H1 (cell line): ENCODE data around the gene GALNT6. TPM values are rescaled to one million over a fixed set of nuclear protein-coding genes. Genes with fewer than 3 reads are reported as not detected.

Experiments used
- CHD2 ChIP-seq: IDR thresholded peaks from 2 replicates; pipeline ENCODE4 v1.6.1; 2012; ENCODE audit warnings: low read length, improper control_type of control experiment
- CREB1 ChIP-seq: IDR thresholded peaks from 2 replicates; pipeline ENCODE4 v1.6.1; 2012; ENCODE audit warnings: inconsistent platforms
- EZH2 ChIP-seq: fragments of 200-600 bp; sonication (generic); IDR thresholded peaks from 2 replicates; pipeline ENCODE4 v1.7.1; 2012; ENCODE audit warnings: low read depth, mild to moderate bottlenecking, moderate library complexity, low read length, inconsistent platforms; ENCODE audit not compliant: severe bottlenecking
- NANOG ChIP-seq: IDR thresholded peaks from 2 replicates; pipeline ENCODE4 v1.6.1; 2011; ENCODE audit warnings: low read length, low read depth, mild to moderate bottlenecking, inconsistent platforms; ENCODE audit not compliant: insufficient read depth, poor library complexity, severe bottlenecking
- TAF7 ChIP-seq: optimal IDR thresholded peaks from 2 replicates; pipeline ENCODE3; 2011; ENCODE audit warnings: low read depth, mild to moderate bottlenecking, inconsistent platforms, low read length, moderate library complexity, borderline replicate concordance
- polyA plus RNA-seq, 7 experiments: library from polyadenylated mRNA; depleted of rRNA in 3 of 7; stranded (reverse) in 5 of 7; unstranded in 2 of 7; fragments of >200 nt in 5 of 7; fragments of 200-250 nt in 2 of 7; gene quantifications; 1 replicate in 5 of 7; 2 replicates in 1 of 7; 4 replicates in 1 of 7; pipeline versions ENCODE4 v1.2.1 to v1.2.3, GENCODE V29; 2011 to 2013; ENCODE audit warnings: missing spikeins in 2 of 7, mixed read lengths in 2 of 7
- total RNA-seq: library from RNA; stranded (reverse); fragmentation: NEBNext Ultra II Directional; extraction: Animal tissue kit (Norgen Biotek cat#: 25700); gene quantifications from 2 replicates; pipeline ENCODE4 v1.2.1, GENCODE V29; 2021
- TF ChIP-seq, protein P1 (sequence below): fragments of 300-600 bp; sonication (generic); IDR thresholded peaks from 2 replicates; pipeline ENCODE4 v1.7.1; 2012; ENCODE audit warnings: low read length, moderate library complexity, mild to moderate bottlenecking, inconsistent platforms; ENCODE audit not compliant: insufficient replicate concordance
- TF ChIP-seq, protein P2 (sequence below): IDR thresholded peaks from 2 replicates; pipeline ENCODE4 v1.6.1; 2011; ENCODE audit warnings: low read length, improper control_type of control experiment
- TF ChIP-seq, protein P3 (sequence below), 3 experiments: IDR thresholded peaks; 1 replicate in 2 of 3; 2 replicates in 1 of 3; pipeline versions ENCODE4 v1.5.1 to v1.6.1; 2011; ENCODE audit warnings: low read length in 3 of 3, mild to moderate bottlenecking in 3 of 3, inconsistent platforms in 2 of 3, low read depth in 1 of 3, moderate library complexity in 1 of 3; ENCODE audit not compliant: insufficient read depth in 1 of 3; ENCODE audit errors: control extremely low read depth in 1 of 3

Gene GALNT6
- total and polyA plus RNA-seq, 2 of the 8 experiments (the other 6 are each of a cell fraction or from before 2014, with no cell fraction given): 5.8 to 10.7 TPM

DNA sequence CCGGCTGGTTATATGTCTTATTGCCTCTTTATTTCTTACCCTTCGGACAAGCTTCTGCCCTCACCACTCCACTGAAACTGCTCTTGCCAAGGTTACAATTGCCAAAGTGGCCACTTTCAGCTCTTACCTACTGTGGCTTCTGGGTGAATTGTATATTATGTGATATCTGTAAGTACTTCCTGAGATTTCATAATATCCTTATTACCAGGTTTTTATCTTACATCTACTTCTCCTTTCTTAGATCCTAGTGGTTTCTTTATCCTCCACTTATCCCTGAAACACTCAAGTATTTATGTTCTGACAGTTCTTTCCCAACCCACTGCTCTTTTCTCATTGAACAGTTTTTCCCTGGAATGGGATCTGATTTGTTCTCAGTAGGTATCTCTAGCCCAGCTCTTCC is 55.3 kb downstream of the GALNT6 start (continued):
- TF ChIP-seq, protein P1, sequence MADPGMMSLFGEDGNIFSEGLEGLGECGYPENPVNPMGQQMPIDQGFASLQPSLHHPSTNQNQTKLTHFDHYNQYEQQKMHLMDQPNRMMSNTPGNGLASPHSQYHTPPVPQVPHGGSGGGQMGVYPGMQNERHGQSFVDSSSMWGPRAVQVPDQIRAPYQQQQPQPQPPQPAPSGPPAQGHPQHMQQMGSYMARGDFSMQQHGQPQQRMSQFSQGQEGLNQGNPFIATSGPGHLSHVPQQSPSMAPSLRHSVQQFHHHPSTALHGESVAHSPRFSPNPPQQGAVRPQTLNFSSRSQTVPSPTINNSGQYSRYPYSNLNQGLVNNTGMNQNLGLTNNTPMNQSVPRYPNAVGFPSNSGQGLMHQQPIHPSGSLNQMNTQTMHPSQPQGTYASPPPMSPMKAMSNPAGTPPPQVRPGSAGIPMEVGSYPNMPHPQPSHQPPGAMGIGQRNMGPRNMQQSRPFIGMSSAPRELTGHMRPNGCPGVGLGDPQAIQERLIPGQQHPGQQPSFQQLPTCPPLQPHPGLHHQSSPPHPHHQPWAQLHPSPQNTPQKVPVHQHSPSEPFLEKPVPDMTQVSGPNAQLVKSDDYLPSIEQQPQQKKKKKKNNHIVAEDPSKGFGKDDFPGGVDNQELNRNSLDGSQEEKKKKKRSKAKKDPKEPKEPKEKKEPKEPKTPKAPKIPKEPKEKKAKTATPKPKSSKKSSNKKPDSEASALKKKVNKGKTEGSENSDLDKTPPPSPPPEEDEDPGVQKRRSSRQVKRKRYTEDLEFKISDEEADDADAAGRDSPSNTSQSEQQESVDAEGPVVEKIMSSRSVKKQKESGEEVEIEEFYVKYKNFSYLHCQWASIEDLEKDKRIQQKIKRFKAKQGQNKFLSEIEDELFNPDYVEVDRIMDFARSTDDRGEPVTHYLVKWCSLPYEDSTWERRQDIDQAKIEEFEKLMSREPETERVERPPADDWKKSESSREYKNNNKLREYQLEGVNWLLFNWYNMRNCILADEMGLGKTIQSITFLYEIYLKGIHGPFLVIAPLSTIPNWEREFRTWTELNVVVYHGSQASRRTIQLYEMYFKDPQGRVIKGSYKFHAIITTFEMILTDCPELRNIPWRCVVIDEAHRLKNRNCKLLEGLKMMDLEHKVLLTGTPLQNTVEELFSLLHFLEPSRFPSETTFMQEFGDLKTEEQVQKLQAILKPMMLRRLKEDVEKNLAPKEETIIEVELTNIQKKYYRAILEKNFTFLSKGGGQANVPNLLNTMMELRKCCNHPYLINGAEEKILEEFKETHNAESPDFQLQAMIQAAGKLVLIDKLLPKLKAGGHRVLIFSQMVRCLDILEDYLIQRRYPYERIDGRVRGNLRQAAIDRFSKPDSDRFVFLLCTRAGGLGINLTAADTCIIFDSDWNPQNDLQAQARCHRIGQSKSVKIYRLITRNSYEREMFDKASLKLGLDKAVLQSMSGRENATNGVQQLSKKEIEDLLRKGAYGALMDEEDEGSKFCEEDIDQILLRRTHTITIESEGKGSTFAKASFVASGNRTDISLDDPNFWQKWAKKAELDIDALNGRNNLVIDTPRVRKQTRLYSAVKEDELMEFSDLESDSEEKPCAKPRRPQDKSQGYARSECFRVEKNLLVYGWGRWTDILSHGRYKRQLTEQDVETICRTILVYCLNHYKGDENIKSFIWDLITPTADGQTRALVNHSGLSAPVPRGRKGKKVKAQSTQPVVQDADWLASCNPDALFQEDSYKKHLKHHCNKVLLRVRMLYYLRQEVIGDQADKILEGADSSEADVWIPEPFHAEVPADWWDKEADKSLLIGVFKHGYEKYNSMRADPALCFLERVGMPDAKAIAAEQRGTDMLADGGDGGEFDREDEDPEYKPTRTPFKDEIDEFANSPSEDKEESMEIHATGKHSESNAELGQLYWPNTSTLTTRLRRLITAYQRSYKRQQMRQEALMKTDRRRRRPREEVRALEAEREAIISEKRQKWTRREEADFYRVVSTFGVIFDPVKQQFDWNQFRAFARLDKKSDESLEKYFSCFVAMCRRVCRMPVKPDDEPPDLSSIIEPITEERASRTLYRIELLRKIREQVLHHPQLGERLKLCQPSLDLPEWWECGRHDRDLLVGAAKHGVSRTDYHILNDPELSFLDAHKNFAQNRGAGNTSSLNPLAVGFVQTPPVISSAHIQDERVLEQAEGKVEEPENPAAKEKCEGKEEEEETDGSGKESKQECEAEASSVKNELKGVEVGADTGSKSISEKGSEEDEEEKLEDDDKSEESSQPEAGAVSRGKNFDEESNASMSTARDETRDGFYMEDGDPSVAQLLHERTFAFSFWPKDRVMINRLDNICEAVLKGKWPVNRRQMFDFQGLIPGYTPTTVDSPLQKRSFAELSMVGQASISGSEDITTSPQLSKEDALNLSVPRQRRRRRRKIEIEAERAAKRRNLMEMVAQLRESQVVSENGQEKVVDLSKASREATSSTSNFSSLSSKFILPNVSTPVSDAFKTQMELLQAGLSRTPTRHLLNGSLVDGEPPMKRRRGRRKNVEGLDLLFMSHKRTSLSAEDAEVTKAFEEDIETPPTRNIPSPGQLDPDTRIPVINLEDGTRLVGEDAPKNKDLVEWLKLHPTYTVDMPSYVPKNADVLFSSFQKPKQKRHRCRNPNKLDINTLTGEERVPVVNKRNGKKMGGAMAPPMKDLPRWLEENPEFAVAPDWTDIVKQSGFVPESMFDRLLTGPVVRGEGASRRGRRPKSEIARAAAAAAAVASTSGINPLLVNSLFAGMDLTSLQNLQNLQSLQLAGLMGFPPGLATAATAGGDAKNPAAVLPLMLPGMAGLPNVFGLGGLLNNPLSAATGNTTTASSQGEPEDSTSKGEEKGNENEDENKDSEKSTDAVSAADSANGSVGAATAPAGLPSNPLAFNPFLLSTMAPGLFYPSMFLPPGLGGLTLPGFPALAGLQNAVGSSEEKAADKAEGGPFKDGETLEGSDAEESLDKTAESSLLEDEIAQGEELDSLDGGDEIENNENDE: no peak
- TF ChIP-seq, protein P2, sequence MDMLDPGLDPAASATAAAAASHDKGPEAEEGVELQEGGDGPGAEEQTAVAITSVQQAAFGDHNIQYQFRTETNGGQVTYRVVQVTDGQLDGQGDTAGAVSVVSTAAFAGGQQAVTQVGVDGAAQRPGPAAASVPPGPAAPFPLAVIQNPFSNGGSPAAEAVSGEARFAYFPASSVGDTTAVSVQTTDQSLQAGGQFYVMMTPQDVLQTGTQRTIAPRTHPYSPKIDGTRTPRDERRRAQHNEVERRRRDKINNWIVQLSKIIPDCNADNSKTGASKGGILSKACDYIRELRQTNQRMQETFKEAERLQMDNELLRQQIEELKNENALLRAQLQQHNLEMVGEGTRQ: no peak
- TF ChIP-seq TAF7 (no peak), EZH2 (no peak), NANOG (no peak), CREB1 (no peak), CHD2 (no peak)
- TF ChIP-seq, protein P3, sequence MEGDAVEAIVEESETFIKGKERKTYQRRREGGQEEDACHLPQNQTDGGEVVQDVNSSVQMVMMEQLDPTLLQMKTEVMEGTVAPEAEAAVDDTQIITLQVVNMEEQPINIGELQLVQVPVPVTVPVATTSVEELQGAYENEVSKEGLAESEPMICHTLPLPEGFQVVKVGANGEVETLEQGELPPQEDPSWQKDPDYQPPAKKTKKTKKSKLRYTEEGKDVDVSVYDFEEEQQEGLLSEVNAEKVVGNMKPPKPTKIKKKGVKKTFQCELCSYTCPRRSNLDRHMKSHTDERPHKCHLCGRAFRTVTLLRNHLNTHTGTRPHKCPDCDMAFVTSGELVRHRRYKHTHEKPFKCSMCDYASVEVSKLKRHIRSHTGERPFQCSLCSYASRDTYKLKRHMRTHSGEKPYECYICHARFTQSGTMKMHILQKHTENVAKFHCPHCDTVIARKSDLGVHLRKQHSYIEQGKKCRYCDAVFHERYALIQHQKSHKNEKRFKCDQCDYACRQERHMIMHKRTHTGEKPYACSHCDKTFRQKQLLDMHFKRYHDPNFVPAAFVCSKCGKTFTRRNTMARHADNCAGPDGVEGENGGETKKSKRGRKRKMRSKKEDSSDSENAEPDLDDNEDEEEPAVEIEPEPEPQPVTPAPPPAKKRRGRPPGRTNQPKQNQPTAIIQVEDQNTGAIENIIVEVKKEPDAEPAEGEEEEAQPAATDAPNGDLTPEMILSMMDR (IDR thresholded peaks at IDR 0.05; ENCODE audit: control extremely low read depth in 1 of 3, insufficient read depth in 1 of 3, low read depth in 1 of 3, low read length in 3 of 3): no peak
